ENCODE data around the gene CD47.

The CD47 gene

GRCh38 chr3:108028896-108029295 lies 61.9 kb downstream of the CD47 start:
- no peak for DNase-seq (ENCODE audit: low read depth, low spot score)
- no peak overlapping the region for H3K4me3 ChIP-seq (ENCODE audit: low read depth, low read length)
- ChIA-PET CTCF (interaction anchor here (0.6 to 0.8 kb wide), 2 partner anchors 13 to 608 kb away, joined by 3 read pairs; no protein-coding TSS in a partner anchor), POLR2A (no interaction called here)
- TF ChIP-seq CTCF (IDR thresholded peaks at IDR 0.05; ENCODE audit: insufficient read depth, low read length, missing control alignments): no peak

- H3K4me3 ChIP-seq (ENCODE audit: low read depth, low read length): no peak overlapping the region
- DNase-seq (ENCODE audit: low read depth, low spot score): no peak
- ChIA-PET POLR2A (no interaction called here), CTCF (interaction anchor here (0.7 kb wide), 1 partner anchor 17 kb away, joined by 3 read pairs; no protein-coding TSS in a partner anchor)
- no peak for TF ChIP-seq CTCF (IDR thresholded peaks at IDR 0.05; ENCODE audit: insufficient read depth, low read length, missing control alignments)
Observed at GRCh38 chr3:108025177-108025576, 65.7 kb downstream of the CD47 start.

- H3K4me3 ChIP-seq (ENCODE audit: low read depth, low read length): no peak overlapping the region
- DNase-seq (ENCODE audit: low read depth, low spot score): no peak
- ChIA-PET POLR2A (no interaction called here), CTCF (interaction anchor here (0.7 kb wide), 1 partner anchor 17 kb away, joined by 3 read pairs; no protein-coding TSS in a partner anchor)
- TF ChIP-seq CTCF (IDR thresholded peaks at IDR 0.05; ENCODE audit: insufficient read depth, low read length, missing control alignments): no peak
Observed at GRCh38 chr3:108024146-108024850, 66.5 kb downstream of the CD47 start.

- ChIA-PET POLR2A (no interaction called here), CTCF (no interaction called here)
- TF ChIP-seq CTCF (IDR thresholded peaks at IDR 0.05; ENCODE audit: insufficient read depth, low read length, missing control alignments): no peak
- H3K4me3 ChIP-seq (ENCODE audit: low read depth, low read length): no peak overlapping the region
- DNase-seq (ENCODE audit: low read depth, low spot score): no peak
Observed at GRCh38 chr3:108022256-108023150, 68.3 kb downstream of the CD47 start.

GRCh38 chr3:108021533-108021932 lies 69.3 kb downstream of the CD47 start:
- ChIA-PET CTCF (no interaction called here), POLR2A (no interaction called here)
- TF ChIP-seq CTCF (IDR thresholded peaks at IDR 0.05; ENCODE audit: insufficient read depth, low read length, missing control alignments): no peak
- DNase-seq (ENCODE audit: low read depth, low spot score): no peak
- H3K4me3 ChIP-seq (ENCODE audit: low read depth, low read length): no peak overlapping the region

GRCh38 chr3:108021131-108021530 lies 69.7 kb downstream of the CD47 start:
- CTCF ChIA-PET: no interaction called here
- H3K4me3 ChIP-seq (ENCODE audit: low read depth, low read length): no peak overlapping the region
- DNase-seq (ENCODE audit: low read depth, low spot score): no peak
- POLR2A ChIA-PET: no interaction called here
- TF ChIP-seq CTCF (IDR thresholded peaks at IDR 0.05; ENCODE audit: insufficient read depth, low read length, missing control alignments): no peak

Data from AG04449 (cell line).